Suppressor macrophage treated with lipopolysaccharide for 1 hour (primary cell): ENCODE results near the gene SLC41A2.
A peak's percentile ranks its signal among the peaks of the same experiment; 100 is the strongest.

Experiments used
- DNase-seq, 3 donors: peaks; one replicate each; pipeline ENCODE4 v3.0.0-alpha.2; 2020 to 2022

SLC41A2 gene

GRCh38 chr12:104929368-104929767 lies 28.7 kb downstream of the SLC41A2 start:
- DNase-seq = no peak

- DNase-seq = no peak
Observed at GRCh38 chr12:104928036-104928745, 29.9 kb downstream of the SLC41A2 start.

GRCh38 chr12:104925501-104925900 lies 32.6 kb downstream of the SLC41A2 start:
- DNase-seq = no peak

GRCh38 chr12:104921340-104921739 lies 36.8 kb downstream of the SLC41A2 start:
- no peak for DNase-seq

- DNase-seq = no peak
Observed at GRCh38 chr12:104911942-104912341, 46.1 kb downstream of the SLC41A2 start.

- peak in 1 of 3 donors; percentile 35 for DNase-seq
Observed at GRCh38 chr12:104910196-104910840, 47.8 kb downstream of the SLC41A2 start.

- no peak for DNase-seq
Observed at GRCh38 chr12:104909761-104910160, 48.3 kb downstream of the SLC41A2 start.
